ENCODE measurements around the gene NPAS3.

Gene NPAS3

GRCh38 chr14:33441633-33442032 is 503.0 kb downstream of the NPAS3 start:
- no peak for TF ChIP-seq GATA3 (IDR thresholded peaks at IDR 0.05; ENCODE audit: low read depth, low read length)
- no peak for TF ChIP-seq GATA2 (IDR thresholded peaks at IDR 0.05; ENCODE audit: low read depth, low read length)

GRCh38 chr14:33444136-33444535 is 505.5 kb downstream of the NPAS3 start:
- TF ChIP-seq GATA2 (IDR thresholded peaks at IDR 0.05; ENCODE audit: low read depth, low read length) (no peak), GATA3 (IDR thresholded peaks at IDR 0.05; ENCODE audit: low read depth, low read length) (no peak)

GRCh38 chr14:33449268-33449667 is 510.6 kb downstream of the NPAS3 start:
- TF ChIP-seq GATA2 (IDR thresholded peaks at IDR 0.05; ENCODE audit: low read depth, low read length), result no peak
- no peak for TF ChIP-seq GATA3 (IDR thresholded peaks at IDR 0.05; ENCODE audit: low read depth, low read length)

- TF ChIP-seq GATA3 (IDR thresholded peaks at IDR 0.05; ENCODE audit: low read depth, low read length) (no peak), GATA2 (IDR thresholded peaks at IDR 0.05; ENCODE audit: low read depth, low read length) (no peak)
Measured at GRCh38 chr14:33449703-33450395, 511.2 kb downstream of the NPAS3 start.

GRCh38 chr14:33450416-33450815 is 511.7 kb downstream of the NPAS3 start:
- TF ChIP-seq GATA3 (IDR thresholded peaks at IDR 0.05; ENCODE audit: low read depth, low read length), result no peak
- TF ChIP-seq GATA2 (IDR thresholded peaks at IDR 0.05; ENCODE audit: low read depth, low read length), result no peak

- TF ChIP-seq GATA2 (IDR thresholded peaks at IDR 0.05; ENCODE audit: low read depth, low read length) (no peak), GATA3 (IDR thresholded peaks at IDR 0.05; ENCODE audit: low read depth, low read length) (no peak)
Measured at GRCh38 chr14:33451211-33451610, 512.5 kb downstream of the NPAS3 start.

GRCh38 chr14:33452995-33453394 is 514.3 kb downstream of the NPAS3 start:
- TF ChIP-seq GATA3 (IDR thresholded peaks at IDR 0.05; ENCODE audit: low read depth, low read length), result no peak
- TF ChIP-seq GATA2 (IDR thresholded peaks at IDR 0.05; ENCODE audit: low read depth, low read length), result no peak

- TF ChIP-seq GATA3 (IDR thresholded peaks at IDR 0.05; ENCODE audit: low read depth, low read length) (no peak), GATA2 (IDR thresholded peaks at IDR 0.05; ENCODE audit: low read depth, low read length) (no peak)
Measured at GRCh38 chr14:33454022-33454595, 515.4 kb downstream of the NPAS3 start.

- TF ChIP-seq GATA2 (IDR thresholded peaks at IDR 0.05; ENCODE audit: low read depth, low read length) (no peak), GATA3 (IDR thresholded peaks at IDR 0.05; ENCODE audit: low read depth, low read length) (no peak)
Measured at GRCh38 chr14:33454707-33455106, 516.0 kb downstream of the NPAS3 start.

- TF ChIP-seq GATA3 (IDR thresholded peaks at IDR 0.05; ENCODE audit: low read depth, low read length) (no peak), GATA2 (IDR thresholded peaks at IDR 0.05; ENCODE audit: low read depth, low read length) (no peak)
Measured at GRCh38 chr14:33455654-33456345, 517.1 kb downstream of the NPAS3 start.

GRCh38 chr14:33457021-33457420 is 518.3 kb downstream of the NPAS3 start:
- no peak for TF ChIP-seq GATA2 (IDR thresholded peaks at IDR 0.05; ENCODE audit: low read depth, low read length)
- TF ChIP-seq GATA3 (IDR thresholded peaks at IDR 0.05; ENCODE audit: low read depth, low read length), result no peak

- TF ChIP-seq GATA3 (IDR thresholded peaks at IDR 0.05; ENCODE audit: low read depth, low read length) (no peak), GATA2 (IDR thresholded peaks at IDR 0.05; ENCODE audit: low read depth, low read length) (no peak)
Measured at GRCh38 chr14:33457617-33458016, 518.9 kb downstream of the NPAS3 start.

GRCh38 chr14:33460164-33460563 is 521.5 kb downstream of the NPAS3 start:
- TF ChIP-seq GATA2 (IDR thresholded peaks at IDR 0.05; ENCODE audit: low read depth, low read length), result no peak
- TF ChIP-seq GATA3 (IDR thresholded peaks at IDR 0.05; ENCODE audit: low read depth, low read length), result no peak

- no peak for TF ChIP-seq GATA3 (IDR thresholded peaks at IDR 0.05; ENCODE audit: low read depth, low read length)
- TF ChIP-seq GATA2 (IDR thresholded peaks at IDR 0.05; ENCODE audit: low read depth, low read length), result no peak
Measured at GRCh38 chr14:33461036-33461435, 522.4 kb downstream of the NPAS3 start.

- TF ChIP-seq GATA3 (IDR thresholded peaks at IDR 0.05; ENCODE audit: low read depth, low read length), result no peak
Measured at GRCh38 chr14:33463731-33464130, 525.1 kb downstream of the NPAS3 start.
